K562 (cell line): ENCODE data around the gene YY1AP1.
A peak's percentile ranks its signal among the peaks of the same experiment; 100 is the strongest.

Source experiments
- ARID2 ChIP-seq: fragments of 450-650 bp; IDR thresholded peaks from 2 replicates; pipeline ENCODE4 v1.6.1; 2017; ENCODE audit warnings: antibody characterized with exemption, mild to moderate bottlenecking
- ATF4 ChIP-seq: fragments of 450-650 bp; formaldehyde crosslinking; IDR thresholded peaks from 2 replicates; pipeline ENCODE4 v1.4.0; 2022; ENCODE audit warnings: mild to moderate bottlenecking, moderate library complexity
- CBX2 ChIP-seq: fragments of 200-600 bp; sonication (generic); IDR thresholded peaks from one replicate; pipeline ENCODE4 v1.6.1; 2012; ENCODE audit warnings: mild to moderate bottlenecking, low read length, inconsistent platforms; ENCODE audit not compliant: insufficient read depth, poor library complexity, severe bottlenecking
- CTCF ChIP-seq, 3 experiments: IDR thresholded peaks in 2 of 3; conservative IDR thresholded peaks in 1 of 3; 2 replicates each; pipeline ENCODE4 v1.5.1; 2011 to 2012; ENCODE audit warnings: low read length in 3 of 3, mild to moderate bottlenecking in 3 of 3, control low read depth in 2 of 3, improper control_type of control experiment in 1 of 3, inconsistent platforms in 1 of 3, low read depth in 1 of 3, mixed read lengths in 1 of 3, moderate library complexity in 1 of 3; ENCODE audit not compliant: insufficient read depth in 2 of 3
- FOXJ3 ChIP-seq: sonication (generic); formaldehyde crosslinking; IDR thresholded peaks from 2 replicates; pipeline ENCODE4 v1.4.0; 2020; ENCODE audit warnings: mild to moderate bottlenecking, missing genetic modification reagents
- MEF2A ChIP-seq: IDR thresholded peaks from 2 replicates; pipeline ENCODE4 v1.6.1; 2011; ENCODE audit warnings: low read depth, mild to moderate bottlenecking, low read length, moderate library complexity; ENCODE audit not compliant: control insufficient read depth
- NR2C1 ChIP-seq, 2 experiments: fragments of 450-650 bp; IDR thresholded peaks; 2 replicates each; pipeline ENCODE4 v1.6.1; 2017; ENCODE audit warnings: mild to moderate bottlenecking in 2 of 2, antibody characterized with exemption in 1 of 2, inconsistent platforms in 1 of 2, missing compliant biosample characterization in 1 of 2, missing genetic modification characterization in 1 of 2
- POLR2B ChIP-seq: fragments of 450-650 bp; IDR thresholded peaks from 2 replicates; pipeline ENCODE4 v1.6.1; 2018; ENCODE audit warnings: low read depth; ENCODE audit not compliant: partially characterized antibody
- RBM22 ChIP-seq: fragments of 200-400 bp; formaldehyde crosslinking; IDR thresholded peaks from 2 replicates; pipeline ENCODE4 v1.6.1; 2018; ENCODE audit warnings: low read length, low read depth; ENCODE audit not compliant: poor library complexity, severe bottlenecking
- ZC3H11A ChIP-seq: IDR thresholded peaks from 2 replicates; pipeline ENCODE4 v1.6.1; 2012; ENCODE audit warnings: low read depth, low read length, improper control_type of control experiment
- ZNF184 ChIP-seq: sonication (generic); formaldehyde crosslinking; IDR thresholded peaks from 2 replicates; pipeline ENCODE4 v1.5.0; 2020; ENCODE audit warnings: missing genetic modification reagents

GRCh38 chr1:155609515-155610256, 78.9 kb downstream of the YY1AP1 start, which contains the start of gene MSTO1:
- TF ChIP-seq CTCF (IDR thresholded peaks at IDR 0.05 in 2 of 3, conservative IDR thresholded peaks at IDR 0.05 in 1 of 3; ENCODE audit: insufficient read depth in 2 of 3, low read depth in 1 of 3, low read length in 3 of 3): no peak
- TF ChIP-seq MEF2A: no peak
- TF ChIP-seq NR2C1 (IDR thresholded peaks at IDR 0.05): 0 out of 2 replicates have a peak, but pooled peaks have one; percentile 13
- no peak for TF ChIP-seq NR2C1 (tag; IDR thresholded peaks at IDR 0.05)
- no peak for TF ChIP-seq ARID2
- no peak for TF ChIP-seq ZNF184
- TF ChIP-seq POLR2B: peak; percentile 68
- TF ChIP-seq FOXJ3 (CRISPR knock-in tag): no peak
- TF ChIP-seq CBX2: no peak
- no peak for TF ChIP-seq ZC3H11A
- TF ChIP-seq RBM22: no peak
- TF ChIP-seq ATF4 (CRISPR knock-in tag): no peak
